Activated gamma-delta T cell (primary cell): Measurements from ENCODE around the gene DNAJC18.
A peak's percentile ranks its signal among the peaks of the same experiment; 100 is the strongest.

Experiments used
- DNase-seq: peaks from one replicate; lab custom pipeline; 2025; lab: John Stamatoyannopoulos, UW

Gene DNAJC18

GRCh38 chr5:139403787-139404483 lies 35.4 kb downstream of the DNAJC18 start, which contains the start of gene SPATA24:
Gene SPATA24, minus strand, starts transcription at chr5:139404089. Its CDS starts 29 bp downstream, at chr5:139404060.
- peak; percentile 93 for DNase-seq

DNA sequence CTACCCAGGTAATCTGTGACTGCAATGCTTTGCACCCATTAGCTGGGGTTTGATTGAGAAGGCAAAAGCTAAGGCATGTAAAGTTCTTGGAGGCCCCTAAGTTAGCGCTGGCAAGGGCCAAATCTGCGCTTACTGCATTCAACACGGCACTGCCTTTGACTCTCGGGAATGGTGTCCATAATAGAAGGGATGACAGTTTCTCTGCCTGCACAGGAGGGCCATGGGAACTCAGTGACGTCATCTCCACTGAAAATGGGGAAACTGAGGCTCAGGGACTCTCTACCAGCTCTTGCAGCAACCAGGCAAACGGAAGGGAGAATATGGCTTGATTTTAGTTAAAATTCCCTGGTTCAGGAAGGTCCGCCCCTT lies 35.9 kb downstream of the DNAJC18 start:
- DNase-seq = no peak

GRCh38 chr5:139402561-139403158 lies 36.7 kb downstream of the DNAJC18 start:
- no peak for DNase-seq

DNA sequence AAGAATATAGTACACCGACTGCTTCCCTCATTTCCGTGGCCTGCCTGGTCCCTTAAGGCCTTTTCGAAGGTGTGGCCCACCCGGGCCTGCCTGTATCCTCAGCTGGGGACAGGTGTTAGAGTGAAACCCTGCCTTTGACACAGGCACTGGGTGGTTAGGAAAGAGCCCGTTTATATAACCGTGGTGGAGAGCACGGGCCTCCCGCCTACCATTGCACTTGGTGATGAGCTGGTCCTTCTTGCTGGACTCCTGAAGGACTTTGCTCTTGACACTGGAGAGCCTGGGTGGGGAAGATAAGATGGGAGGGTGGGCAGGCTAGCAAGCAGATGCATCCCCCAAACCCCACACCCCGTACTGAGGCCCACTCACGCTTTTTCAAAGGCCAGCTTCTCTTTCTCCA lies 37.8 kb downstream of the DNAJC18 start:
- DNase-seq = no peak

DNA sequence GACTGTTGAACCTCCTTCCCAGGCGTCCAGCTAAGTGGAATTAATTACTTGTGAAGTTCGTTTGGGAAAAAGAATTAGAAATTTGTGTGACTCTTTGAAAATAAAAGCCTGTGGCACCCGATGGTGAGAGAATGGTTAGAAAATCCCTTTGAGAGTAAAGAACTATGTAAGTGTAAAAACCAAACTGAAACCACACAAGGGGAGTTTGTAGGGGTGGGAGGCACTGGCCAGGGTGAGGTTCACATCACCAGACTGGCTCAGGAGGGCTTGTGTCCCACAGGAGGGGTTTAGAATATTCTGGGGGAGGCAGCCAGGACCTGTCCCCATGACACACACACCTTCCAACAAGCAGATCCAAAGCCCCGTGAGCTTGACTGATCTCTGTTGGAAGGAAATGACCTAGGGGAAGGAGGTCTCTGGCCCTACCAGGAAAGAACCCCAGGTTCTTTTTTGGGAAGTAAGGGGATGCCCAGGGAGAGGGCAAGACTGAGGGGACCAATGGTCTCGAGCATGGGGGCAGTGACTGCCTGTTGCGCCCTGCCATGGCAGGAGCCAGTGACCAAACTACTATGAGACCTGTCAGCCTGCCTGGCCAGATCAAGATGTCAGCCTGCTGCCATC lies 39.7 kb downstream of the DNAJC18 start:
- DNase-seq = no peak

GRCh38 chr5:139397921-139398320 lies 41.4 kb downstream of the DNAJC18 start:
- no peak for DNase-seq

DNA sequence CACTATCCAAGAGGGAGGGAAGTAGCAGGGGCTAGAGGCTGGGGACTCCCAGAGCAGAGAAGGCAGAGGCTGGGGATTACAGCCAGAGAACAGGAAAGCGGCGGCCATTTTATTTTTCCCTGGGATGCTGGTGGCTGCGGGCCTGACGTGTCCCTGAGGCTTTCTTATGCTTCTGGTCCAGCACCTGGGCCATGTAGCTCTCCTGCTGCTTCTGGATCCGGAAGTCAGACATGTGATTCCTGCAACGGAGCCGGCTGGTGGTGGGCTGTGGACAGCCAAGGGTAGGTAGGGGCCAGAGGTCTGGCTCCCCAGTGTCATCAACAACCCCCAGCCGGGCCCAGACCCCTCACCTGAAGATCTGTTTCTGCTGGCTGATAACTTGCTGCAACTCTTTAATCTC lies 42.6 kb downstream of the DNAJC18 start:
- DNase-seq = no peak

DNA sequence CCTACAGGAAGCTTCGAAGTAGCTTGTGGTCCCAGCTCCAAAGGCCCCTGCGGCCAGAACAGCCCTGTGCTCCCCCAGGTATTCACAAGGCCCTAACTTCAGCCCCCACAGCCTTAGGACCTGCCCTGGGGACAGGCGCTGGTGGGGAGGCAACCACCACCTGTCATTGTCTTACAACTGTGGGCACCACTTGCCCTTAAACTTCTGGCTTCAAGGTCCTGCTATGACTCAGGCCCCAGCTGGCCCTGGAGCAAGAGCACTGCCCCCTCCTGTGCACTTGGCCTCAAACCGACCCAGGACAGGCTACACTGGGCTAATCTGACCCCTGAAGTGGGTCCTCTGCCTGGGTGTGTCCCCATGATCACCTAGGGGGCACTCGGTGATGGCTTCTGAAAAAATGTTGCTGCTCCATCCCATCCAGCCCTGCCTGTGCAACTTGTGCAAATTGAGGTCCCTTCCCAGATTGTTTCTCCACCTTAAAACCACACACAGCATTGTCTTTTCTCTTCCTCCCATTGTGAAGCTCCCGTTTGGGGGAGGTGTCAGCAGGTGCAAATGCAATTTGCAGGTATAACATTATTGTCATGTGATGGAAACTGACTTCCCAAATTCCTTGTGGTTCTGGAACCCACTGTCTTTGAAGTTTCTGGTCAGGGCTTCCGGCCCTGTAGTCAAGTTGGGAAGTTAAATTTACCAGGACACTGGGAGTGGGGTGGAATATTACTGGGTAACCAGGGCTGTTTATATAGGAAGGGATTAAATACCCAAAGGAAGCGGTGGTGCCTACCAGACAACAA lies 43.3 kb downstream of the DNAJC18 start:
- no peak for DNase-seq

DNA sequence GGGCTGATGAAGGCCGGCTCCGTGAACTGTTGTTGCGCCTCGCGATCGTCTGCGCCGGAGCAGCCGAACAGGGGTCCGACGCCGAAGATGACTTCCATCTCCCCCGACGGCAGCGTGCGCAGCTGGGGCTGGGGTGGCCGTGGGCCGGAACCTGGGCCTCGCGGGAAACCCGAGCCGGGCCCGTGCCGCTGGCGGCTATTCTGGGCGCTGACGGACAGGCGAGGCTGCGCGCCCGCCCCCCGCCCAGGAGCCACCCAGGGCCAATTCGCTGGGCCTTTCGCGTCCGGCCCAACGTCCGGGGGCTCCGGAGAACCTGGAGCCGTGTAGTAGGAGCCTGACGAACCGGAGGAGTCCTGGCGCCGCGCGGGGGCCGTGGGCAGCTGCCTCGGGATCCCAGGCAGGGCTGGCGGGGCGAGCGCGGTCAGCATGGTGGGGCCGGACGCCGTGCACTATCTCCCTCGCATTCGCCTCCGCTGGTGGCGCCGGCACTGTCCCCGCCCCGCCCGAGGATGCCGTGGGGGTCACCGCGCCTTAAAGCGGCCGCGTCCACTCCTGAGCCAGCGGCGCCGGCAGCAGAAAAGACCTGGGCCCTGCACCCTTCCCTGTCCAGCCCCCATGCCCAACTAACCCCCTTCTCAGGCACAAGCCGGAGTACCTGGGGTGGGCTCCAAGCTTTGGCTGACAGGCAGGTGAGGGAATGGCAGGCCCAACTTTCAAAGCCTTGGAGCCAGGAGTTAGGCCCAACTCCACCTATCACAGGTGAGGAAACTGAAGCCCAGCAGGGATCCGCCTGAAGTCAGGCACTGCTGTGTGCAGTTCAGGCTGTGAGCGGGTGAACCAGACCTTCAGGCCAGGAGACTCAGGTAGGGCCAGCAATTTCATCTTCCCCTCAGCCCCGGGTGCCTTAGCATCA lies 44.4 kb downstream of the DNAJC18 start, which contains the start of gene PROB1:
PROB1 (minus strand) TSS at position 451 of the 913 bp plus-strand sequence; CDS start at position 428, 23 bp downstream.
- DNase-seq = no peak

GRCh38 chr5:139394123-139394653 lies 45.1 kb downstream of the DNAJC18 start:
- DNase-seq = peak; percentile 46

DNA sequence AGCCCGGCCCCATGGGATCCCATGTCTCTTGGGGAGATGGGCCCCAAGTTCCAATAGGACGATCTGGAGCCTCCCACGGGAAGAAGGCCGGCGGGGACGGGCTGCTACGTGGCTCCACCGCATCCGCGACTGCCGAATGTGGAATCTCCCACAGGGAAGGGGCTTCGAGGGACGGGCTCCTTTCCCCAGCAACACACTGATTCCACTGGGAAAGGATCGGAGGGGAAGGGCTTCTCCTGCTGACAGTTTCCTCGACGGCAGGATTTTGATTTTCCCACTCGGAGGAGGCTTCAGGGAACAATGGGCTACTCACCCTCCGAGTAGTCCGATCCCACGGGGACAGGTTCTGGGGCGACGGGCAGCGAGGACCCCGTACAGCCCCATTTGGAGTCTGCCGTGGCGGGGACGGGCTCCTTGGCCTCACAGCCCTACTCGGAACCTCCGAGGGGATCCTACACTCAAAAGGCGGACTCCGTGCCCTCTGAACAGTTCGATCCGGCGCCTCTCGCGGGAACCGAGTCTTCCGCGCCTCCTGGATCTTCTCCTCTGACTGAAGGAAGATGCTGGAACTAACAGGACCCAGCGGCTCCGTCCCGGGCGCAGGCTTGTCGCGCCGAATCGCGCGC lies 45.7 kb downstream of the DNAJC18 start:
- no peak for DNase-seq

GRCh38 chr5:139392678-139393496 lies 46.4 kb downstream of the DNAJC18 start:
- DNase-seq = peak; percentile 63

DNA sequence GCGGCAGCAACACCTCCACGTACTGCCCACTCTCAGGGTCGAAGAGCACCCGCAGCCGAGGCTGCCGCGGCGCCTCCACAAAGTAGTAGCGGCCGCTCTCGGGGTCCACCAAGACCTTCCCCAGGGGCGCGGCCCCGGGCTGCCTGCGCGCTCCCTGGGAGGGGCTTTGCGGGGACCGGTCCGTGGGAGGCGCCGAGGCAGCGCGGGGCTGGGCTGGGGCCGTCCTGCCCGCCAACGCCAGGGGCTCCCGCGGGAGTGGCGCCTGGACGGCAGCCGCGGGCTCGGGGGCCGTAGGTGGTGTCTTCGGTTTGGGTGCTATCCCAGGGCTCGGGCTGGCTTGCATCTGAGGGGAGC lies 47.0 kb downstream of the DNAJC18 start:
- DNase-seq = no peak

DNA sequence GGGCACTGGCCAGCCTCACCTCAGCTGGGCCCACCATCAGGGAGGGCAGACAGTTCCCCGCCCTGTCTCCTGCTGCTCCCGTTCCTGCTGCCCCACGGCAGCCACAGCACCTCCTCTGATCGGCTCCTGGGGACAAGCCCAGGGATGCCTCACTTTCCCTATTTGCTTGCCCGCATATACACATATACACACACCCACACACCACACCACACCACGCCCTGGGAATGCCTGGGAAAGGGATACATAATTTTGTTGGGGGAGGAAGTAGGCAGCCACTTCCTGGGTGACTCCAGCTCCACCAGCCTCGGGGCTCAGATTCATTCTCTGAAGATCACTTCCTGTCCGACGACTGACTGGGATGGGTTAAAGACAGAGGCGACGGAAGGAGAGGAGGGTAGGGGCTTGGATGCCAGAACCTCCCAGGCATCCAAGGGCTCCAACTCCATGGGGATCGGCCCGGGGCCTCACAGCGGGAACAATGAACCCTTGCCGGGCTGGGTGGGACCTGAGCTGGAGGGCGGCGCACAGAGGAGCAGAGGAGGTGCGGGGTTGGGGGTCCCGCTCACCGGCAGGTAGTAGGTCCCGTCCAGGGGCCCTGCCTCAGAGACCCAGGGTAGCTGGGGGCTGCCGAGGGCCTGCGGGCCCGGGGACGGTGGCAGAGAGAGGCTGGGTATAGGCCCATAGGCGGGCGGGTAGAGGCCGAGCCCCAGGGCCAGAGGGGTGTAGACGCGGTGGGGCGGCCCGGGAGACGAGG lies 47.6 kb downstream of the DNAJC18 start:
- DNase-seq = no peak

DNA sequence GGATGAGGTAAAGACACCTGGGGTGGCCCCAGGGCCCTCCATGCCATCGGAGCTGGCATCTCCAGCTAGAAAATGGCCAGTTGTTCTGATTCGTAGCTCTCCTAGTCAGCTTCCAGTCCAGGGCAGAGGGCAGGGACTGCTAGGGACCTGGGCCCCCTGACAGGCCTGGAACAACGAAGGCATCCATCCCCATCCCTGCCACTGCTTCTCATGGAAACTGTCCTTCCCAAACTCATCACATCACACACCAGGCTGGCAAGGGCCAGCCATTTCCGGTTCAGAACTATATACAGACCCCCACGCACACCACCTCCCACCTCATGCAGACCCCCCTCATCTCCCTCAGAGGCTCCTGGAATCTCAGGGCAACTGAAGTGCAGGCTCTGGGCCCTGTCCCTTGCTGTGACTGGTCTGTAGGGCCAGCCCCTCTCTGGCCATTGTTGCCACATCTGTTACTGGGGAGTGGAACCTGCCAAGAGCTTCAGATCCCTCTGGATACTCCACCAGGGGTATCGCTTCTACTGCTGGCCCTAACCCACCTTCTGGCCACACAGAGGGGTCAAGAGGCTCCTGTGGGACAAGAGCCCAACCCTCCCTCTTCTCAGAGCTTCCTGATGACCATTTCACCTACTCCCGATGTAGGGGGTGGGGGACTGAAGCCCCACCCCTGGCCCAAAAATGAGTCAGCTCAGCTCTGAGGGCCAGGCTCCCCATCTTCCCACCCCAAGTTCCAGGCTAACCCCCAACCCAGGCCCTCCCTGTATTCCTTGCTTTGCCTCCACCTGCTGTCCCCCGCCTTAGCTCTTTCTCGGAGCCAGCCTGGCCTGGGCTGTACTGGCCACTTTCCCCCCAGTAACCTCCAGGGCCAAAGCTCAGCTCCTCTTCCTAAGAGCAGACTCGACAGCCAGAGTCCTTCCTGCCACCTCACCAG lies 48.4 kb downstream of the DNAJC18 start:
- no peak for DNase-seq

- DNase-seq = peak; percentile 32
These were observed 49.4 kb downstream of the DNAJC18 start, which contains the start of gene MZB1 for GRCh38 chr5:139389701-139390638. Gene MZB1, minus strand, starts transcription at chr5:139389913. Its CDS starts 57 bp downstream, at chr5:139389856.
